Activated naive CD8-positive, alpha-beta T cell treated with anti-CD3 and anti-CD28 coated beads, Interleukin-2, amount 50 U/mL, for 16 hours (primary cell): ENCODE results near the gene FCER2.

Experiments
- DNase-seq: peaks from one replicate; pipeline ENCODE4 v3.0.0-alpha.2; 2020; ENCODE audit warnings: low read depth, low spot score

The FCER2 gene

DNA sequence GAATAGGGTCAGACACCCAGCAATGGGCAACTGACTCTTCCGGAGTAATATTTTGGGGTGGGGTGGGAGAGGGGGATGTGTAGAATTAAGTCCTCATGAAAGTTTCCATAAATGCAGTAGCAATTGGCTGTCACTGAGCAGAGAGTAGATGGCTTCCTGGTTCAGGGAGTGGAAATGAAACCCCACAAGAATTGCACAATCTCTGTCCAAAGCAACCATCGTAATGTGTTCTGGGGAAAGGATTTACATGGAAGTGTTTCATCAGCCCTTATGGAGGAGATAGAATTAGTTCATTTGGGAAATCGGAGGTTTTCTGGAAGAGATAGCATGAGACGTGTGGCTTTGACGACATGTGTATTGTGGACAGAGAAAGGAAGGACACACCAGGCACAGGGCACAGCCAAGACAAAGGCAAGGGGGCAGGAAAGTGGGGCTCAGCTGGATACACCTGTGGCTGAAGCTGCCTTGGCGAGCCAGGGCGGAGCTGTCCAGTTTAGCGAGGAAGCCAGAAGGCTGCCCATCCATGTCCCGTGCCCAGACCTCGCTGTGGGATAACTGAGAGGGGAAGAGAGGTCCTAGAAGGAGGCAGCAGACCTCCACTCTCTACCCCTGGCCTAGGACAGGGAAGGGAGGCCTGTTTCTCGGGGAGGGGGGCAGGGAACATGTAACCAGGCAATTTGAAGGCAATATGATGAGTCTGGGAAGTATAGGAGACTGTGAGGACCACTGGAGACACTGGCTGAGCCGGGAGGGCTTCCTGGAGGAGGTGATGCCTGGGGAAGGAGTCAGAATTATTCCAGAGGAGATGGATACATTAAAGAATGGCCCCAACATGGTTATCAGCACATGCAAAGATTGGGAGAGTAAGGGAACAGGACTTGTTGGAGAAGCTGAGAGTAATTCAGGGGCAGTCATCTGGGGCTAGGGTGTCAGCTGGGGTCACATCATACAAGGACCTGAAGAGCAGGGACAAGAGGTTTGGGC, 32.6 kb upstream of the FCER2 start:
- no peak for DNase-seq

DNA sequence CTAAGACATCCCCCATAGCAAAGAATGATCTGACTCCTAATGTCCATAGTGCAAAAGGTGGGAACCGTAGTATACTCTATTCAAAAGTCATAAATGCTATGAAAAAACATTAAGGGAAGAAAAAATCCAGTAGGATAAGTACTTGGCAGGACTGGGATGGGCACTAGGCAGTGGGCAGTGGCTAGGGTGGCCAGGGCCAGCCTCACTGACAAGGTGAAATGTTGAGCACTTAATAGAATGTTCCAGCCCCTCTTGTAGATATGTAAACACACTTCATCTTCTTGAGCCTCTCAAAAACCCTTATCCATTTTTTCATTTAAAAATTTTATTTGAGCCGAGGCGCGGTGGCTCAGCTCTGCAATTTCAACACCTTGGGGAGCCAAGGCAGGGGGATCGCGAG, 31.4 kb upstream of the FCER2 start:
- DNase-seq = no peak

- DNase-seq = no peak
Observed at GRCh38 chr19:7732045-7732444, 30.1 kb upstream of the FCER2 start, which contains the start of gene CLEC4G. TSS of gene CLEC4G (minus strand) at chr19:7732110. CDS start at chr19:7732102, 8 bp downstream.

- no peak for DNase-seq
Observed at GRCh38 chr19:7731615-7732014, 29.7 kb upstream of the FCER2 start.

DNA sequence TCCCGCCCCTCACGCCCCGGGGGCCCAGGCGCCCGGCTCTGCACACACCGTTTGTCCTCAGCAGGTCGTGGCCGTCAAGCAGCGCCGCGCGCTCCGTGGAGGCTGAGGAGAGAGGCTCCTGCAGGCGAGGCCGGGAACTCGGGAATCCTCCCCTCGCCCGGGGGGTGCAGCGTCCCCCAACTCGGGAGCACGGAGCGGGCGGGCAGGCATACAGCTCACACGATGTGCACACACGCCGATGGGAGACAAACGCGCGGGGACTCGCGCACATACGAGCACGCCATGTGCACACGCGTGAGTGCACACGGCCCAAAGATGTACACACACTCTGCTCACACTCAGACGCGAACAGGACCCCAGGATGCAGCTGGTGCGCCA, 29.3 kb upstream of the FCER2 start:
- DNase-seq = no peak

DNA sequence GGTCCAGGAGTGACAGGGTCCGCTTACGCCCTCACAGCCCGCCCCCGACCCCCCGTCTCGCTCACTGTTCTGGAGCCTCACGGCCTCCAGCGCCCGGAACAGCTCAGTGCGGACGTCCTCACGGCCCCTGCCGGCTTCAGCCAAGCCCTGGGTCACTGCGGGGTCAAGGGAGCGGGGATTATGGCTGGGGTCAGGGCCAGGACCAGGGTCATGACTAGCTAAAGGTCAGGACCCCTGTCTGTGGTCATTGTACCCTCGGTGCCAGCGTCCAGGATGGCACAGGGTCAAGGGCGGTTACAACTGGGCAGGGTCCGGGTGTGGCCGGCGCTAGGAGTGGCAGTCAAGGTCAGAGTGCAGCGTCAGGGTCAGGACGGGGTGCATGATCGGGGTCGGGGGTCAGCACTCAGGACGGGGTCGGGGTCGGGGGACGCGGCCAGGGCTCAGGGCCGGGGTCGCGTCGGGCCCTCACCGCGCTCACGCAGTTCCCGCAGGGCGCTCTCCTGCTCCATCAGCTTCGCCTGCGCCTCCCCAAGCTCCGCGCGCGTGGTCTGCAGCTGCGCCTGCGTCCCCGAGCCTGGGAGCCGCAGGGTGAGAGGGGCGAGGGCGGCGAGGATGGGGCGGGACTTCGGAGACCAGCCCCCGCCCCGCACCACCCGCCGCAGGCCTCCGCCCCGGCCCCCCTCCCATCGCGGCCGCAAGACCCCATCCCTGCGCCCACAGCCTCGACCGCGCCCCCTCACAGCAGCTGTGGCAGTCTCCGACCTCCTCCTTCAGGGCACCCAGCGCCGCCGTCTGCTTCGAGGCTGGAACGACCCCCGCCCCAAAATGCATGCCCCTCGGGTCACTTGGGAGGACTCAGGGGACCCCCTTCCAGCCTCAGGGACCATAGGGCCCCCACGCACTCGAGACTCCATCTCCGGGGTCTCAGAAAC, 28.6 kb upstream of the FCER2 start:
- DNase-seq = no peak

DNA sequence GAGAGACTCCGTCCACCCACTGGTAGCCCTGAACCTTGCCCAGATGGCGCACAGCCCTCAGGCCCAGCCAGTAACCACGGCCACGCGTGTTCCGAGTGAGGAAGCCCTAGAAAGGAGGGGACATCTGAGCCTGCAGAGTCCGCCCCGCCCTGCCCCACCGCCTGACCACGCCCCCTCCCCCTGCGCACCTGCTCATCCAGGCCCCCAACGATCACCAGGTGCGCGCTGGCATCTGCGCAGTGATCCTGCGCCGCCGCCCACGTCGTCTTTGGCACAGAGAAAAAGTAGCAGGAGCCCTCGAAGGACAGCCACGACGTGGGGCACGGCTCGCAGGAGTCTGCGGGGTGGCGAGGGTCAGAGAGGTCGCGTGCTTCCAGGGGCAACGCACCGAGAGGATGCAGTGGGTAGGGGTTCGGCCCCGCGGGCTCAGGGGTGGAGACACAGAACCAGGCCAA, 27.9 kb upstream of the FCER2 start:
- DNase-seq = no peak

DNA sequence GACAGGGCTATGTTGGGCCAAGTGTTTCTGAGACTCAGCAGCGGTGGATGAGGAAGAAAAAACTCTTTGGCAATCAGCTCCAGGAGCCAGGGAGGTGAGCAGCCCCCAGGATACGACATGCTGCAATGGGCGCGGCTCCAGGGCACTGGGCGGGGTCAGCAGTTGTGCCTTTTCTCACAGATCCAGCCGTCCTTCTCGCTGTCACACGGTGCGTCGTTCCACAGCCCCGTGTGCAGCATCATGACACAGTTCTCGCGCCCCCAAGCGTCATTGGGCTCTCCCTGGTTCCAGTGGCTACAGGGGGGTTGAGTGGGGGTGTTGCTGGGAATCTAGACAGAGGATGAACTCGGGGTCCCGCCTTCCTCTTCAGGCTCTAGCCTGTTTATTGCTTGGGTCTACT, 27.3 kb upstream of the FCER2 start:
- DNase-seq = no peak

- no peak for DNase-seq
Observed at GRCh38 chr19:7725791-7726190, 23.9 kb upstream of the FCER2 start.

DNA sequence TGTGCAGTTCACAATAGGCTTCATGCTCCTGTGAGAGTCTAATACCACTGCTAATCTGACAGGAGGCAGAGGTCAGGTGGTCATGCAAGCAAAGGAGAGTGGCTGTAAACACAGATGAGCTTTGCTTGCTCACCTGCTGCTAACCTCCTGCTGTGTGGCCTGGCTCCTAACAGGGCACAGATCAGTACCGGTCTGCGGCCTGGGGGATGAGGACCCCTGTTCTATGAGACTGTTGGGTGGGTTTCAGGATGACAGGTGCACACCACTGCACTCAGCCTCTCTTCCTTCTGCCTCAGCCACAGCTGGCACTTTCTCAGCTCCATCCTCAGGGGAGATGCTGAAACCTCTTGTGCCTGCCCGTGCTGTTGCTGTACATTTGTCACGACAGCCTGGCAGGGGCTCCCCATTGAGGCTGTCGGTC, 20.3 kb upstream of the FCER2 start:
- no peak for DNase-seq

DNA sequence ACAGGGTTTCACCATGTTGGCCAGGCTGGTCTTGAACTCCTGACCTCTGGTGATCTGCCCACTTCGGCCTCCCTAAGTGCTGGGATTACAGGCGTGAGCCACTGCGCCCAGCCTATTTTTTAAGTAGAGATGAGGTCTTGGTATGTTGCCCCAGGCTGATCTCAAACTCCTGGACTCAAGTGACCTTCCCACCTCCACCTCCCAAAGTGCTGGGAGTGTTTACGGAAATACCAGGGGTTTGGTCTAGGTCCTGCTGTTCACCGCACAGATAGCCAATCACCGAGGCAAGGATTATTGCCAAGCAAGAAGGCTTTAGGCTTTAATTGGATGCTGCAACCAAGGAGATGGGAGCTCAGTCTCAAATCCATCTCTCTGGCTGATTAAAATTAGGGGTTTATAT, 18.4 kb upstream of the FCER2 start:
- DNase-seq = no peak

GRCh38 chr19:7718668-7719067, 16.7 kb upstream of the FCER2 start:
- no peak for DNase-seq

DNA sequence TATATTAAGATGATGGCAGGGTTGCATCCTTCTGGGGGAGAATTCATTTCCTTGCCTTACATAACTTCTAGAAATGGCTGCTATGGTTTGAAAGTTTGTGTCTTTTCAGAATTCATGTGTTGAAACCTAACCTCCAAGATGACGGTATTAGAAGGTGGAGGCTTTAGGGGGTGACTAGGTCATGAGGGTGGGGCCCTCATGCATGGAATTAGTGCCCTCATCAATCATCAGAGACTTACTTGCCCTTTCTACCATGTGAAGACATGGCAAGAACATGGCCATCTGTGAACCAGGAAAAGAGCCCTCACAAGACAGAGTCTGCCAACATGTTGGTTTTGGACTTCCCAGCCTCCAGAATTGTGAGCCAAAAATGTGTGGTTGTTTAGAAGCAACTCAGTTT, 14.8 kb upstream of the FCER2 start:
- no peak for DNase-seq

DNA sequence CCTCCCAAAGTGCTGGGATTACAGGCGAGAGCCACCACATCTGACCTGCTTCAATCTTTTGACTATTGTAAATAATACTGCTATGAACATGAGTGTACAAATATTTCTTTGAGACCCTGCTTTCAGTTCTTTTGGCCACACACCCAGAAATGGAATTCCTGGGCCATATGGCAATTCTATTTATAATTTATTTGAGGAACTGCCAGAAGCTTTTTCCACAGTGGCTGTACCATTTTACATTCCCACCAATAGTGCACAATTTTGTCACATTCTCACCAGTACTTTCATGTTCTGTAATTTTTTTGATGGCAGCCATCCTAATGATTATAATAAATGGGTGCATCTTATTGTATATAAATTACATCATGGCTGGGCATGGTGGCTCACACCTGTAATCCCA, 13.7 kb upstream of the FCER2 start:
- DNase-seq = no peak

- no peak for DNase-seq
Observed at GRCh38 chr19:7710616-7711015, 8.7 kb upstream of the FCER2 start.

DNA sequence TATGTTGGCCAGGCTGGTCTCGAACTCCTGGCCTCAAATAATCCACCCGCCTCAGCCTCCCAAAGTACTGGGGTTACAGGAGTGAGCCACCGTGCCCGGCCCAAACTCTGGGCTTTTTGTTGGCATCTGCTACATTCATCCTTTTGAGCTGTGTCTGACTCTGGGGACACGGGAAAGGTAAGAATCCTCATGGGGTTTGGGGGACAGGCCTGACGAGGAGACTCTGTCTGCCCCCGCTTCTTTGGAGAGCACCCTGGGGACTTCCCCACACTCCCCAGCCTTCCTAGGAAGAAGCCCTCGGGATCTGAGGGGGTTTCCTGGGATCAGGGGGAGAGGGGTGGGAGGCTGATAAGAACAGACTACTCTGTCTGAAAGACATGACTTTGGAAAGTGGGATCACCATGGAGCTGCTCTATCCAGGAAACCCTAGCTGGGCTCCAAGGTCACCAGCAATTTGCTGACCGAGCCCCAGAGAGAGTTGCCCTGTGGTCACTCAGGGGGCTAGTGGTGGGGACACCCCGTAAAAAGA, 8.1 kb upstream of the FCER2 start:
- DNase-seq = no peak

- no peak for DNase-seq
Observed at GRCh38 chr19:7706955-7707456, 5.1 kb upstream of the FCER2 start.

GRCh38 chr19:7706188-7706954, 4.4 kb upstream of the FCER2 start:
- DNase-seq = no peak

GRCh38 chr19:7705387-7706187, 3.7 kb upstream of the FCER2 start:
- DNase-seq = peak; percentile 43
